WTC11 (cell line): ENCODE measurements around the gene UBC. TPM values are rescaled to one million over a fixed set of nuclear protein-coding genes. Genes with fewer than 3 reads are reported as not detected.

Source experiments
- ATAC-seq: fragments of 200-7000 bp; cut with Tn5 transposase; 2 replicates; pipeline ENCODE4 v1.10.0; 2021; ENCODE audit warnings: mild to moderate bottlenecking, moderate library complexity
- CTCF ChIA-PET: fragments of 300-600 bp; sonication (Branson Sonifier 250); formaldehyde crosslinking; loops from one replicate; lab custom pipeline; 2021; ENCODE audit warnings: antibody characterized with exemption; lab: Charles Lee
- POLR2A ChIA-PET: fragments of 350-600 bp; sonication (Branson Sonifier 250); formaldehyde crosslinking; loops from one replicate; lab custom pipeline; 2021; ENCODE audit warnings: antibody characterized with exemption; lab: Charles Lee
- DNase-seq: peaks from one replicate; pipeline ENCODE4 v3.0.0; 2021; ENCODE audit warnings: low spot score
- H3K27ac Mint-ChIP-seq: 2 replicates; pipeline ENCODE4 v1.8.0; 2021; ENCODE audit warnings: mixed read lengths
- H3K27me3 Mint-ChIP-seq: 2 replicates; pipeline ENCODE4 v1.8.0; 2021; ENCODE audit warnings: low read depth, mild to moderate bottlenecking, moderate library complexity, mixed read lengths
- H3K36me3 Mint-ChIP-seq: 2 replicates; pipeline ENCODE4 v1.8.0; 2021; ENCODE audit warnings: mixed read lengths
- H3K4me1 Mint-ChIP-seq: 2 replicates; pipeline ENCODE4 v1.8.0; 2022; ENCODE audit warnings: mixed read lengths
- H3K4me3 Mint-ChIP-seq: 2 replicates; pipeline ENCODE4 v1.8.0; 2021; ENCODE audit warnings: mild to moderate bottlenecking, moderate library complexity, mixed read lengths
- H3K9me3 Mint-ChIP-seq: 2 replicates; pipeline ENCODE4 v1.8.0; 2021; ENCODE audit warnings: mixed read lengths
- ELF4 ChIP-seq: sonication (generic); formaldehyde crosslinking; IDR thresholded peaks from 2 replicates; pipeline ENCODE4 v1.8.1; 2022; ENCODE audit warnings: low read depth, mild to moderate bottlenecking, moderate library complexity, missing genetic modification reagents
- ESRRA ChIP-seq: sonication (generic); formaldehyde crosslinking; IDR thresholded peaks from 2 replicates; pipeline ENCODE4 v1.8.1; 2022; ENCODE audit warnings: mild to moderate bottlenecking, missing genetic modification reagents, borderline replicate concordance
- NFATC4 ChIP-seq: fragments of 250-450 bp; sonication (Bioruptor Pico); IDR thresholded peaks from 2 replicates; pipeline ENCODE4 v1.9.0; 2021; ENCODE audit warnings: mild to moderate bottlenecking
- NR2C2 ChIP-seq: sonication (generic); formaldehyde crosslinking; IDR thresholded peaks from 2 replicates; pipeline ENCODE4 v1.8.0; 2022; ENCODE audit warnings: mild to moderate bottlenecking, missing genetic modification reagents
- TEAD4 ChIP-seq: sonication (generic); formaldehyde crosslinking; IDR thresholded peaks from 2 replicates; pipeline ENCODE4 v1.8.0; 2022; ENCODE audit warnings: mild to moderate bottlenecking, missing genetic modification reagents
- ZBTB21 ChIP-seq: sonication (generic); formaldehyde crosslinking; IDR thresholded peaks from 2 replicates; pipeline ENCODE4 v1.8.1; 2023; ENCODE audit warnings: mild to moderate bottlenecking, missing genetic modification reagents, borderline replicate concordance
- ZNF416 ChIP-seq: fragments of 250-450 bp; sonication (Bioruptor Pico); IDR thresholded peaks from 2 replicates; pipeline ENCODE4 v1.9.0; 2021; ENCODE audit warnings: mild to moderate bottlenecking, inconsistent platforms
- total RNA-seq: library from RNA; stranded (reverse); gene quantifications from 3 replicates; pipeline ENCODE4 v1.2.3, GENCODE V29; 2021
- TF ChIP-seq, protein P1 (sequence below): sonication (generic); formaldehyde crosslinking; IDR thresholded peaks from 2 replicates; pipeline ENCODE4 v1.8.1; 2022; ENCODE audit warnings: low read depth, missing genetic modification reagents, borderline replicate concordance
- TF ChIP-seq, protein P2 (sequence below): sonication (generic); formaldehyde crosslinking; IDR thresholded peaks from 2 replicates; pipeline ENCODE4 v1.8.1; 2022; ENCODE audit warnings: low read depth, mild to moderate bottlenecking, moderate library complexity, missing genetic modification reagents, borderline replicate concordance
- TF ChIP-seq, protein P3 (sequence below): sonication (generic); formaldehyde crosslinking; IDR thresholded peaks from 2 replicates; pipeline ENCODE4 v1.8.1; 2023; ENCODE audit warnings: mild to moderate bottlenecking, missing genetic modification reagents, moderate library complexity
- TF ChIP-seq, protein P4 (sequence below): fragments of 250-450 bp; sonication (Bioruptor Pico); IDR thresholded peaks from 2 replicates; pipeline ENCODE4 v1.9.0; 2021; ENCODE audit warnings: mild to moderate bottlenecking, borderline replicate concordance
- TF ChIP-seq, protein P5 (sequence below): sonication (generic); formaldehyde crosslinking; IDR thresholded peaks from 2 replicates; pipeline ENCODE4 v1.8.1; 2023; ENCODE audit warnings: mild to moderate bottlenecking, missing genetic modification reagents
- TF ChIP-seq, protein P6 (sequence below): sonication (generic); formaldehyde crosslinking; IDR thresholded peaks from 2 replicates; pipeline ENCODE4 v1.8.0; 2022; ENCODE audit warnings: mild to moderate bottlenecking, missing genetic modification reagents
- TF ChIP-seq, protein P7 (sequence below): sonication (generic); formaldehyde crosslinking; conservative IDR thresholded peaks from 2 replicates; pipeline ENCODE4 v1.8.1; 2023; ENCODE audit warnings: mild to moderate bottlenecking, low read depth, missing genetic modification reagents, moderate library complexity
- TF ChIP-seq, protein P8 (sequence below): sonication (generic); formaldehyde crosslinking; IDR thresholded peaks from 2 replicates; pipeline ENCODE4 v1.8.1; 2022; ENCODE audit warnings: missing genetic modification reagents, borderline replicate concordance

UBC gene
- total RNA-seq, 1 experiment from 2014 or later, result 530 TPM

DNA sequence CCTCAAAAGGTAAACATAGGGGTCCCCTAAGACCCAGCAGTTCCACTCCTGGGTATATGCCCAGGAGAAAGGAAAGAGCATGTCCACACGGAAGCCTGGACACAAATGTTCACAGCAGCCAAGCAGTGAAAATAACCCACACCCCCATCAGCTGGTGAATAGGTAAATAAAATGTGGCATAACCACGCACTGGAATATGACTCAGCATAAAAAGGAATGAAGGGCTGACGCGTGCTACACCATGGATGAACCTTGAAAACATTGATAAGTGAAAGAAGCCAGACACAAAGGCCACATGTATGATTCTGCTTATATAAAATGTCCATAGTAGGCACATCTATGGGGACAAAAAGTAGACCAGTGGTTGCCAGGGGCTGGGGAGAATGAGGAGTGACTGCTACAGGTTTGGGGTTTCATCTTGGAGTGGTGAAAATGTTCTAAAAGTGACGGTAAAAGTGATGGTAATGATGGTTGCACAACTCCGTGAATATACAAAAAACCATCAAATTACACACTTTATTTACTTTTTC is 47.0 kb downstream of the UBC start:
- Mint-ChIP-seq H3K27me3 (peaks cover 5% of the 10 kb centered on the region), H3K27ac (no peak overlapping the region), H3K36me3 (no peaks in the 10 kb centered on the region), H3K4me1 (peaks cover 21% of the 10 kb centered on the region), H3K9me3 (no peaks in the 10 kb centered on the region), H3K4me3 (no peak overlapping the region)
- no peak for DNase-seq
- TF ChIP-seq, protein P1, sequence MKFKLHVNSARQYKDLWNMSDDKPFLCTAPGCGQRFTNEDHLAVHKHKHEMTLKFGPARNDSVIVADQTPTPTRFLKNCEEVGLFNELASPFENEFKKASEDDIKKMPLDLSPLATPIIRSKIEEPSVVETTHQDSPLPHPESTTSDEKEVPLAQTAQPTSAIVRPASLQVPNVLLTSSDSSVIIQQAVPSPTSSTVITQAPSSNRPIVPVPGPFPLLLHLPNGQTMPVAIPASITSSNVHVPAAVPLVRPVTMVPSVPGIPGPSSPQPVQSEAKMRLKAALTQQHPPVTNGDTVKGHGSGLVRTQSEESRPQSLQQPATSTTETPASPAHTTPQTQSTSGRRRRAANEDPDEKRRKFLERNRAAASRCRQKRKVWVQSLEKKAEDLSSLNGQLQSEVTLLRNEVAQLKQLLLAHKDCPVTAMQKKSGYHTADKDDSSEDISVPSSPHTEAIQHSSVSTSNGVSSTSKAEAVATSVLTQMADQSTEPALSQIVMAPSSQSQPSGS (CRISPR knock-in tag), result no peak
- no peak for TF ChIP-seq TEAD4 (CRISPR knock-in tag)
- TF ChIP-seq, protein P2, sequence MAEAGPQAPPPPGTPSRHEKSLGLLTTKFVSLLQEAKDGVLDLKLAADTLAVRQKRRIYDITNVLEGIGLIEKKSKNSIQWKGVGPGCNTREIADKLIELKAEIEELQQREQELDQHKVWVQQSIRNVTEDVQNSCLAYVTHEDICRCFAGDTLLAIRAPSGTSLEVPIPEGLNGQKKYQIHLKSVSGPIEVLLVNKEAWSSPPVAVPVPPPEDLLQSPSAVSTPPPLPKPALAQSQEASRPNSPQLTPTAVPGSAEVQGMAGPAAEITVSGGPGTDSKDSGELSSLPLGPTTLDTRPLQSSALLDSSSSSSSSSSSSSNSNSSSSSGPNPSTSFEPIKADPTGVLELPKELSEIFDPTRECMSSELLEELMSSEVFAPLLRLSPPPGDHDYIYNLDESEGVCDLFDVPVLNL (CRISPR knock-in tag), result no peak
- TF ChIP-seq, protein P3, sequence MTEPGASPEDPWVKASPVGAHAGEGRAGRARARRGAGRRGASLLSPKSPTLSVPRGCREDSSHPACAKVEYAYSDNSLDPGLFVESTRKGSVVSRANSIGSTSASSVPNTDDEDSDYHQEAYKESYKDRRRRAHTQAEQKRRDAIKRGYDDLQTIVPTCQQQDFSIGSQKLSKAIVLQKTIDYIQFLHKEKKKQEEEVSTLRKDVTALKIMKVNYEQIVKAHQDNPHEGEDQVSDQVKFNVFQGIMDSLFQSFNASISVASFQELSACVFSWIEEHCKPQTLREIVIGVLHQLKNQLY (CRISPR knock-in tag), result no peak
- TF ChIP-seq, protein P4, sequence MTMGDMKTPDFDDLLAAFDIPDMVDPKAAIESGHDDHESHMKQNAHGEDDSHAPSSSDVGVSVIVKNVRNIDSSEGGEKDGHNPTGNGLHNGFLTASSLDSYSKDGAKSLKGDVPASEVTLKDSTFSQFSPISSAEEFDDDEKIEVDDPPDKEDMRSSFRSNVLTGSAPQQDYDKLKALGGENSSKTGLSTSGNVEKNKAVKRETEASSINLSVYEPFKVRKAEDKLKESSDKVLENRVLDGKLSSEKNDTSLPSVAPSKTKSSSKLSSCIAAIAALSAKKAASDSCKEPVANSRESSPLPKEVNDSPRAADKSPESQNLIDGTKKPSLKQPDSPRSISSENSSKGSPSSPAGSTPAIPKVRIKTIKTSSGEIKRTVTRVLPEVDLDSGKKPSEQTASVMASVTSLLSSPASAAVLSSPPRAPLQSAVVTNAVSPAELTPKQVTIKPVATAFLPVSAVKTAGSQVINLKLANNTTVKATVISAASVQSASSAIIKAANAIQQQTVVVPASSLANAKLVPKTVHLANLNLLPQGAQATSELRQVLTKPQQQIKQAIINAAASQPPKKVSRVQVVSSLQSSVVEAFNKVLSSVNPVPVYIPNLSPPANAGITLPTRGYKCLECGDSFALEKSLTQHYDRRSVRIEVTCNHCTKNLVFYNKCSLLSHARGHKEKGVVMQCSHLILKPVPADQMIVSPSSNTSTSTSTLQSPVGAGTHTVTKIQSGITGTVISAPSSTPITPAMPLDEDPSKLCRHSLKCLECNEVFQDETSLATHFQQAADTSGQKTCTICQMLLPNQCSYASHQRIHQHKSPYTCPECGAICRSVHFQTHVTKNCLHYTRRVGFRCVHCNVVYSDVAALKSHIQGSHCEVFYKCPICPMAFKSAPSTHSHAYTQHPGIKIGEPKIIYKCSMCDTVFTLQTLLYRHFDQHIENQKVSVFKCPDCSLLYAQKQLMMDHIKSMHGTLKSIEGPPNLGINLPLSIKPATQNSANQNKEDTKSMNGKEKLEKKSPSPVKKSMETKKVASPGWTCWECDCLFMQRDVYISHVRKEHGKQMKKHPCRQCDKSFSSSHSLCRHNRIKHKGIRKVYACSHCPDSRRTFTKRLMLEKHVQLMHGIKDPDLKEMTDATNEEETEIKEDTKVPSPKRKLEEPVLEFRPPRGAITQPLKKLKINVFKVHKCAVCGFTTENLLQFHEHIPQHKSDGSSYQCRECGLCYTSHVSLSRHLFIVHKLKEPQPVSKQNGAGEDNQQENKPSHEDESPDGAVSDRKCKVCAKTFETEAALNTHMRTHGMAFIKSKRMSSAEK (CRISPR knock-in tag), result no peak
- TF ChIP-seq ZBTB21, result no peak
- TF ChIP-seq ZNF416 (CRISPR knock-in tag), result no peak
- no peak for TF ChIP-seq ESRRA (CRISPR knock-in tag)
- TF ChIP-seq, protein P5, sequence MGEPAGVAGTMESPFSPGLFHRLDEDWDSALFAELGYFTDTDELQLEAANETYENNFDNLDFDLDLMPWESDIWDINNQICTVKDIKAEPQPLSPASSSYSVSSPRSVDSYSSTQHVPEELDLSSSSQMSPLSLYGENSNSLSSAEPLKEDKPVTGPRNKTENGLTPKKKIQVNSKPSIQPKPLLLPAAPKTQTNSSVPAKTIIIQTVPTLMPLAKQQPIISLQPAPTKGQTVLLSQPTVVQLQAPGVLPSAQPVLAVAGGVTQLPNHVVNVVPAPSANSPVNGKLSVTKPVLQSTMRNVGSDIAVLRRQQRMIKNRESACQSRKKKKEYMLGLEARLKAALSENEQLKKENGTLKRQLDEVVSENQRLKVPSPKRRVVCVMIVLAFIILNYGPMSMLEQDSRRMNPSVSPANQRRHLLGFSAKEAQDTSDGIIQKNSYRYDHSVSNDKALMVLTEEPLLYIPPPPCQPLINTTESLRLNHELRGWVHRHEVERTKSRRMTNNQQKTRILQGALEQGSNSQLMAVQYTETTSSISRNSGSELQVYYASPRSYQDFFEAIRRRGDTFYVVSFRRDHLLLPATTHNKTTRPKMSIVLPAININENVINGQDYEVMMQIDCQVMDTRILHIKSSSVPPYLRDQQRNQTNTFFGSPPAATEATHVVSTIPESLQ (CRISPR knock-in tag), result no peak
- TF ChIP-seq ELF4, result no peak
- ATAC-seq, result no peak
- POLR2A ChIA-PET, result no interaction called here
- CTCF ChIA-PET, result no interaction called here

DNA sequence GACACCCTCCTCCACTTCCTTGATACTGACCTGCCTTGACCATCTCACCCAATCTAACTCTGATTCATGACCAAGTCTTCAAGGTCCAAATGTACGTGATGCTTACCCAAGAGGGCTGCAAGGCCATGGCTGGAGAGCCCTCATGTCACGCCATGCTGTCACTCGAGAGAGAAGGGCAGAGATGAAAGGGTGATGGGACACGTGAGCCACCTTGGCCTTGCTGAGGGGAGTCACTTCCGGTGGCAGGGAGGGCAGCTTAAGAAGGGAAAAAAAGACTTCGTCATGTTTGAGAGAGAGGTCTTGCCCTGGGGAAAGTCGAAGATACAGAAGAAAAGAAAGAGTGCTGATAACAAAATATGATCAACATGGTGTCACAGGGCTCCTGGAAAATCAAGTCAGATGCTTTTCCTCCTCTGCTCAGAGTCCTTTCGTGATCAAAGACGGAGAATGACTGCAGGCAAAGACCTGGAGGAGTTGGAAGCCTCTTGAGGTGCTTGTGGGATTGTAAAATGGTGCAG is 47.5 kb downstream of the UBC start:
- no peak for DNase-seq
- no peak for TF ChIP-seq NR2C2 (CRISPR knock-in tag)
- TF ChIP-seq, protein P6, sequence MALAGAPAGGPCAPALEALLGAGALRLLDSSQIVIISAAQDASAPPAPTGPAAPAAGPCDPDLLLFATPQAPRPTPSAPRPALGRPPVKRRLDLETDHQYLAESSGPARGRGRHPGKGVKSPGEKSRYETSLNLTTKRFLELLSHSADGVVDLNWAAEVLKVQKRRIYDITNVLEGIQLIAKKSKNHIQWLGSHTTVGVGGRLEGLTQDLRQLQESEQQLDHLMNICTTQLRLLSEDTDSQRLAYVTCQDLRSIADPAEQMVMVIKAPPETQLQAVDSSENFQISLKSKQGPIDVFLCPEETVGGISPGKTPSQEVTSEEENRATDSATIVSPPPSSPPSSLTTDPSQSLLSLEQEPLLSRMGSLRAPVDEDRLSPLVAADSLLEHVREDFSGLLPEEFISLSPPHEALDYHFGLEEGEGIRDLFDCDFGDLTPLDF (CRISPR knock-in tag), result no peak
- TF ChIP-seq, protein P7, sequence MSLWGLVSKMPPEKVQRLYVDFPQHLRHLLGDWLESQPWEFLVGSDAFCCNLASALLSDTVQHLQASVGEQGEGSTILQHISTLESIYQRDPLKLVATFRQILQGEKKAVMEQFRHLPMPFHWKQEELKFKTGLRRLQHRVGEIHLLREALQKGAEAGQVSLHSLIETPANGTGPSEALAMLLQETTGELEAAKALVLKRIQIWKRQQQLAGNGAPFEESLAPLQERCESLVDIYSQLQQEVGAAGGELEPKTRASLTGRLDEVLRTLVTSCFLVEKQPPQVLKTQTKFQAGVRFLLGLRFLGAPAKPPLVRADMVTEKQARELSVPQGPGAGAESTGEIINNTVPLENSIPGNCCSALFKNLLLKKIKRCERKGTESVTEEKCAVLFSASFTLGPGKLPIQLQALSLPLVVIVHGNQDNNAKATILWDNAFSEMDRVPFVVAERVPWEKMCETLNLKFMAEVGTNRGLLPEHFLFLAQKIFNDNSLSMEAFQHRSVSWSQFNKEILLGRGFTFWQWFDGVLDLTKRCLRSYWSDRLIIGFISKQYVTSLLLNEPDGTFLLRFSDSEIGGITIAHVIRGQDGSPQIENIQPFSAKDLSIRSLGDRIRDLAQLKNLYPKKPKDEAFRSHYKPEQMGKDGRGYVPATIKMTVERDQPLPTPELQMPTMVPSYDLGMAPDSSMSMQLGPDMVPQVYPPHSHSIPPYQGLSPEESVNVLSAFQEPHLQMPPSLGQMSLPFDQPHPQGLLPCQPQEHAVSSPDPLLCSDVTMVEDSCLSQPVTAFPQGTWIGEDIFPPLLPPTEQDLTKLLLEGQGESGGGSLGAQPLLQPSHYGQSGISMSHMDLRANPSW (CRISPR knock-in tag), result no peak
- TF ChIP-seq NFATC4 (CRISPR knock-in tag), result no peak
- TF ChIP-seq, protein P8, sequence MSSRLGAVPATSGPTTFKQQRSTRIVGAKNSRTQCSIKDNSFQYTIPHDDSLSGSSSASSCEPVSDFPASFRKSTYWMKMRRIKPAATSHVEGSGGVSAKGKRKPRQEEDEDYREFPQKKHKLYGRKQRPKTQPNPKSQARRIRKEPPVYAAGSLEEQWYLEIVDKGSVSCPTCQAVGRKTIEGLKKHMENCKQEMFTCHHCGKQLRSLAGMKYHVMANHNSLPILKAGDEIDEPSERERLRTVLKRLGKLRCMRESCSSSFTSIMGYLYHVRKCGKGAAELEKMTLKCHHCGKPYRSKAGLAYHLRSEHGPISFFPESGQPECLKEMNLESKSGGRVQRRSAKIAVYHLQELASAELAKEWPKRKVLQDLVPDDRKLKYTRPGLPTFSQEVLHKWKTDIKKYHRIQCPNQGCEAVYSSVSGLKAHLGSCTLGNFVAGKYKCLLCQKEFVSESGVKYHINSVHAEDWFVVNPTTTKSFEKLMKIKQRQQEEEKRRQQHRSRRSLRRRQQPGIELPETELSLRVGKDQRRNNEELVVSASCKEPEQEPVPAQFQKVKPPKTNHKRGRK (CRISPR knock-in tag), result no peak
- TF ChIP-seq, protein P5 (CRISPR knock-in tag), result no peak

More for the DNA sequence above, 47.5 kb downstream of the UBC start:
- ChIA-PET POLR2A (interaction anchor here (0.6 kb wide), 1 partner anchor 50 kb away, joined by 5 read pairs; no protein-coding TSS in a partner anchor), CTCF (interaction anchor here (1.1 kb wide), 1 partner anchor 40 kb away, joined by 5 read pairs; no protein-coding TSS in a partner anchor)
- Mint-ChIP-seq H3K9me3 (no peaks in the 10 kb centered on the region), H3K36me3 (no peaks in the 10 kb centered on the region), H3K27ac (no peak overlapping the region), H3K4me1 (peaks cover 27% of the 10 kb centered on the region), H3K27me3 (peaks cover 5% of the 10 kb centered on the region), H3K4me3 (no peak overlapping the region)
- no peak for ATAC-seq
